B cell (primary cell): ENCODE measurements around the gene TMEM266.

Source experiments
- CTCF ChIP-seq: fragments of 200-600 bp; IDR thresholded peaks from one replicate; pipeline ENCODE4 v1.8.0; 2022; ENCODE audit warnings: antibody characterized with exemption, mild to moderate bottlenecking
- EZH2 ChIP-seq: IDR thresholded peaks from 2 replicates; pipeline ENCODE4 v1.6.1; 2012; ENCODE audit warnings: borderline replicate concordance, low read depth, mild to moderate bottlenecking, moderate library complexity, low read length; ENCODE audit not compliant: insufficient read depth, poor library complexity, severe bottlenecking

- TF ChIP-seq CTCF (no peak), EZH2 (no peak)
Measured at GRCh38 chr15:76233921-76234320, 174.1 kb downstream of the TMEM266 start.
